Esophagus muscularis mucosa (tissue), 4 donors: ENCODE results near the gene SLC13A3. TPM values are rescaled to one million over a fixed set of nuclear protein-coding genes. Genes with fewer than 3 reads are reported as not detected.

Experiments
- DNase-seq: peaks from one replicate; pipeline ENCODE4 v3.0.0-alpha.2; 2017; ENCODE audit errors: extremely low spot score
- H3K27ac ChIP-seq, 4 donors: fragments of 200-600 bp; sonication (generic); replicated peaks in 1 of 4; 1 replicate in 3 of 4; 2 replicates in 1 of 4; pipeline ENCODE4 v1.5.1; 2016 to 2019; ENCODE audit warnings: mild to moderate bottlenecking in 1 of 4
- H3K27me3 ChIP-seq, 4 donors: fragments of 200-600 bp; sonication (generic); one replicate each; pipeline versions ENCODE4 v1.5.1 to v1.6.0; 2016 to 2019
- H3K36me3 ChIP-seq, 4 donors: fragments of 200-600 bp; sonication (generic); one replicate each; pipeline ENCODE4 v1.5.1; 2016 to 2019
- H3K4me1 ChIP-seq, 4 donors: fragments of 200-600 bp; sonication (generic); one replicate each; pipeline ENCODE4 v1.5.1; 2016 to 2019
- H3K4me3 ChIP-seq, 4 donors: fragments of 200-600 bp; sonication (generic); 1 replicate in 2 of 4; 2 replicates in 2 of 4; pipeline ENCODE4 v1.5.1; 2016 to 2019; ENCODE audit warnings: mild to moderate bottlenecking in 4 of 4, moderate library complexity in 1 of 4
- H3K9me3 ChIP-seq, 4 donors: fragments of 200-600 bp; sonication (generic); 1 replicate in 3 of 4; 2 replicates in 1 of 4; pipeline ENCODE4 v1.5.1; 2016 to 2019
- CTCF ChIP-seq, 3 experiments: fragments of 200-600 bp in 2 of 3; fragments of 450-650 bp in 1 of 3; sonication (generic) in 2 of 3; IDR thresholded peaks; one replicate each; pipeline ENCODE4 v1.5.1; 2017 to 2019; ENCODE audit warnings: antibody characterized with exemption in 3 of 3, mild to moderate bottlenecking in 2 of 3, moderate library complexity in 1 of 3
- EP300 ChIP-seq: sonication (generic); formaldehyde crosslinking; IDR thresholded peaks from one replicate; pipeline ENCODE4 v1.6.1; 2017; ENCODE audit warnings: antibody characterized with exemption
- POLR2A ChIP-seq: fragments of 450-650 bp; IDR thresholded peaks from one replicate; pipeline ENCODE4 v1.6.1; 2017; ENCODE audit warnings: antibody characterized with exemption, moderate library complexity, mild to moderate bottlenecking, low read depth
- POLR2AphosphoS5 ChIP-seq, 2 donors: sonication (generic); formaldehyde crosslinking; IDR thresholded peaks; one replicate each; pipeline ENCODE4 v1.6.1; 2017; ENCODE audit warnings: antibody characterized with exemption in 2 of 2
- WGBS: methylation state at CpG from one replicate; pipeline ENCODE4 v1.1.5; 2018; 5-methylcytosine and 5-hydroxymethylcytosine counted together
- intact Hi-C: fragments of 100-400 bp; cut with DNase I; formaldehyde crosslinking; loops from one replicate; pipeline ENCODE4 v1.15.1; 2023
- total RNA-seq, 4 donors: library from RNA; depleted of rRNA; stranded (reverse); fragments of >200 nt; gene quantifications; one replicate each; pipeline versions ENCODE4 v1.1.0 to v1.2.1, GENCODE V29; 2016

SLC13A3 gene
- total RNA-seq, 4 donors from 2014 or later: 0.42 to 0.66 (median 0.61) TPM

- Histone ChIP-seq H3K4me1 (no peaks in the 10 kb centered on the region), H3K36me3 (no peaks in the 10 kb centered on the region), H3K9me3 (no peaks in the 10 kb centered on the region), H3K27me3 (peaks cover 0 to 6% (median 0%) of the 10 kb centered on the region in 4 donors), H3K4me3 (no peak overlapping the region), H3K27ac (no peak overlapping the region)
- no peak for TF ChIP-seq EP300
- 75% methylated on average over 4 of the region's 4 CpGs for WGBS
- DNase-seq: no peak
- intact Hi-C loops: no loop called here
Observed at GRCh38 chr20:46555370-46555956, 95.8 kb downstream of the SLC13A3 start.

DNA sequence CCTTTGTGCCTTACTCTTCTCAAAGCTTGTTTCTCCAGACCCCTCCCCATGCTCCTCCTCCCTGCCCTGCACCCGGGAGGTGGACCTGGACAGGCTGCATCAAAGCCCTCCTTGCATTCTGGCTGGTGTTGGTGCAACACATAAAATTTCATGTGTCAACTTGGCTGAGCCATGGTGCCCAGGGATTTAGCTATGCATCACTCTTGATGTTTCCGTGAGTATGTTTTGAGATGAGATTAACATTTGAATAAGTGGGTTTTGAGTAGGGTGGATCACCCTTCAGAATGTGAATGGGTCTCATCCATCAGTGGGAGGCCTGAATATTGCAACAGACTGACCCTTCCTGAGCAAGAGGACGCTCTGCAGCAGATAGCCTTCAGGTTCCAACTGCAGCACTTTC lies 96.4 kb downstream of the SLC13A3 start:
- intact Hi-C loops: no loop called here
- WGBS: 50% methylated on average over 2 of the region's 3 CpGs
- Histone ChIP-seq H3K4me1 (no peaks in the 10 kb centered on the region), H3K9me3 (no peaks in the 10 kb centered on the region), H3K36me3 (no peaks in the 10 kb centered on the region), H3K4me3 (no peak overlapping the region), H3K27ac (no peak overlapping the region), H3K27me3 (peaks cover 0 to 7% (median 0%) of the 10 kb centered on the region in 4 donors)
- DNase-seq: no peak
- no peak for TF ChIP-seq POLR2A
- no peak for TF ChIP-seq POLR2AphosphoS5 (IDR thresholded peaks at IDR 0.05)
- no peak for TF ChIP-seq CTCF (IDR thresholded peaks at IDR 0.05)

GRCh38 chr20:46553926-46554325 lies 97.3 kb downstream of the SLC13A3 start:
- Histone ChIP-seq H3K27me3 (peaks cover 0 to 10% (median 0%) of the 10 kb centered on the region in 4 donors), H3K9me3 (no peaks in the 10 kb centered on the region), H3K27ac (no peak overlapping the region), H3K4me3 (no peak overlapping the region), H3K36me3 (no peaks in the 10 kb centered on the region), H3K4me1 (no peaks in the 10 kb centered on the region)
- no peak for DNase-seq
- intact Hi-C loops: no loop called here
- TF ChIP-seq POLR2A (no peak), CTCF (IDR thresholded peaks at IDR 0.05) (no peak), EP300 (no peak), POLR2AphosphoS5 (IDR thresholded peaks at IDR 0.05) (no peak)
- WGBS: 87% methylated on average over 3 of the region's 3 CpGs

DNA sequence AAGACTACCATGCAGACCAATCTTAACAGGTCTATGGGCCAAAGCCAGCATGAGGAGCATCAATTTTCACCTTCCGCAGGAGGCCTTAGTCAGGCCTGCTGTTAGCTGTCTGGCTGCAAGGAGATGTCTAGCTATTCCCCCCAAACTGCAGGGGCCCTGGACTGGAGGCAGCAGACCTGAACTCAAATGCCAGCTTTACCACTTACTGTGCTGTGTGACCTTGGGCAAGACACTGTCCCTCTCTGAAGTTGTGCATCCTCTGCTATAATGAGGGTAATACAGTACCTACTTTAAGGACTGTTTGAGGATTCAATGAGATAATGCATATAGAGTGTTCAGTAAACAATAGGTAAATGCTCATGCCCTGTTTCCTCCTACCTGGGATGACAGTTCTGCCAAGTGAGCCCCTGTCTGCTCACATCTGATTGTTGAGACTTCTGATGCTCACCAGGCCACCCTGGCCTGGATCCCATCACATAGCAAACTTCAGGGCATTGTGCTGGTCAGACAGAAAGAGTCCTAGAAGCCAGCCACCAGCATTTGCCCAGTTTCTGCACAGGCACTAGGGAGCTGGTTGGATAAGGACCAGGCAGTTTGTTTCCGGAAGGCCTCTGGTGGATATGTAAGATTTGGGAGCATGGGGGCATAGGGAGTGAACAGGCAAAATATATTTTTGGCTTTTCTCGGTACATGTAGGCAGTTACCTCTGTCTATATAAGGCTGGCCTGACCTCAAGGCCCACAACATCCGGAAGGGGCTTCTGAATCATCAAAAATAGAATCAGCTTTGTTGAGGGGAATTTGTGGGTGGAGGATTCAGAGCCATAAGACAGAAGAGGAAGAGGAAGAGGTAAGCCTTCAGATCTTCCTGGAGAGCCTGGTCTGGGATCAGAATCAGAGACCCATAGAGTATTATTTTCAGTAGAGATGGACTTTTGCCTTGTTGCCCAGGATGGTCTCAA lies 98.5 kb downstream of the SLC13A3 start:
- no peak for DNase-seq
- H3K27me3 ChIP-seq: peaks cover 0 to 15% (median 0%) of the 10 kb centered on the region in 4 donors
- H3K4me3 ChIP-seq: no peak overlapping the region
- H3K4me1 ChIP-seq: no peaks in the 10 kb centered on the region
- intact Hi-C loops: no loop called here
- 68% methylated on average over 4 of the region's 4 CpGs for WGBS
- H3K9me3 ChIP-seq: no peaks in the 10 kb centered on the region
- no peaks in the 10 kb centered on the region for H3K36me3 ChIP-seq
- H3K27ac ChIP-seq: no peak overlapping the region
- TF ChIP-seq POLR2AphosphoS5 (IDR thresholded peaks at IDR 0.05) (no peak), CTCF (IDR thresholded peaks at IDR 0.05) (no peak), POLR2A (no peak), EP300 (no peak)

GRCh38 chr20:46551522-46552381 lies 99.5 kb downstream of the SLC13A3 start:
- Histone ChIP-seq H3K27ac (no peak overlapping the region), H3K27me3 (peaks cover 0 to 20% (median 0%) of the 10 kb centered on the region in 4 donors), H3K36me3 (no peaks in the 10 kb centered on the region), H3K4me3 (no peak overlapping the region), H3K4me1 (no peaks in the 10 kb centered on the region), H3K9me3 (no peaks in the 10 kb centered on the region)
- no peak for DNase-seq
- intact Hi-C loops: no loop called here
- WGBS: 71% methylated on average over 11 of the region's 12 CpGs
- TF ChIP-seq POLR2AphosphoS5 (IDR thresholded peaks at IDR 0.05) (no peak), CTCF (IDR thresholded peaks at IDR 0.05) (no peak), EP300 (no peak), POLR2A (no peak)
